CD4-positive, CD25-positive, alpha-beta regulatory T cell (primary cell): ENCODE measurements around the gene OR13C8. TPM values are rescaled to one million over a fixed set of nuclear protein-coding genes. Genes with fewer than 3 reads are reported as not detected.
"Not testable (repeated sequence)": the region's sequence is repeated elsewhere in the genome, so short reads cannot be mapped to it uniquely, and the experiment has no call there.

Source experiments
- ATAC-seq, 2 donors: fragments of 150-1000 bp; cut with Tn5 transposase; one replicate each; pipeline ENCODE4 v1.10.0; 2021; ENCODE audit warnings: low read depth in 2 of 2, moderate number of reproducible peaks in 2 of 2, moderate library complexity in 1 of 2
- DNase-seq, 3 donors: peaks; one replicate each; pipeline versions ENCODE4 v3.0.0 to v3.0.0-alpha.2; 2012 to 2022; ENCODE audit warnings: mixed read lengths in 1 of 3
- H3K27ac ChIP-seq: one replicate; pipeline ENCODE4 v1.7.0; 2013; ENCODE audit warnings: mild to moderate bottlenecking, low read length; ENCODE audit not compliant: insufficient read depth, poor library complexity, severe bottlenecking
- H3K27me3 ChIP-seq: one replicate; pipeline ENCODE4 v1.7.0; 2013; ENCODE audit warnings: low read length; ENCODE audit not compliant: control insufficient read depth, insufficient read depth
- H3K36me3 ChIP-seq: one replicate; pipeline ENCODE4 v1.7.0; 2013; ENCODE audit warnings: mild to moderate bottlenecking, low read length, moderate library complexity; ENCODE audit not compliant: control insufficient read depth, insufficient read depth
- H3K4me1 ChIP-seq: 2 replicates; pipeline ENCODE4 v1.7.0; 2013; ENCODE audit warnings: mild to moderate bottlenecking, low read length; ENCODE audit not compliant: insufficient read depth, control insufficient read depth, poor library complexity, severe bottlenecking
- H3K4me3 ChIP-seq: one replicate; pipeline ENCODE4 v1.7.0; 2013; ENCODE audit warnings: low read depth, mild to moderate bottlenecking, low read length, moderate library complexity
- H3K9me3 ChIP-seq, 2 experiments: 1 replicate in 1 of 2; 2 replicates in 1 of 2; pipeline ENCODE4 v1.7.0; 2013; ENCODE audit warnings: low read length in 2 of 2, mild to moderate bottlenecking in 1 of 2, moderate library complexity in 1 of 2; ENCODE audit not compliant: control insufficient read depth in 2 of 2
- H3K27ac Mint-ChIP-seq, 3 donors: one replicate each; pipeline ENCODE4 v1.8.0; 2020 to 2022; ENCODE audit warnings: mild to moderate bottlenecking in 3 of 3, mixed read lengths in 3 of 3, moderate library complexity in 2 of 3
- H3K27me3 Mint-ChIP-seq: one replicate; pipeline ENCODE4 v1.8.0; 2022; ENCODE audit warnings: mild to moderate bottlenecking, mixed read lengths
- H3K36me3 Mint-ChIP-seq: one replicate; pipeline ENCODE4 v1.8.0; 2020; ENCODE audit warnings: mixed read lengths
- H3K4me1 Mint-ChIP-seq, 4 donors: one replicate each; pipeline ENCODE4 v1.8.0; 2020 to 2022; ENCODE audit warnings: mixed read lengths in 4 of 4, mild to moderate bottlenecking in 1 of 4
- H3K4me3 Mint-ChIP-seq, 4 donors: one replicate each; pipeline ENCODE4 v1.8.0; 2020 to 2022; ENCODE audit warnings: mild to moderate bottlenecking in 4 of 4, mixed read lengths in 4 of 4, moderate library complexity in 3 of 4
- H3K9me3 Mint-ChIP-seq, 7 donors: one replicate each; pipeline ENCODE4 v1.8.0; 2020 to 2022; ENCODE audit warnings: mixed read lengths in 7 of 7, mild to moderate bottlenecking in 3 of 7, moderate library complexity in 2 of 7
- polyA plus RNA-seq, 4 donors: library from polyadenylated mRNA; unstranded; fragments of 300-500 nt; fragmentation: Illumina TruSeq; gene quantifications; one replicate each; pipeline ENCODE4 v1.2.3, GENCODE V29; 2021
- total RNA-seq: library from RNA; stranded (reverse); gene quantifications from one replicate; pipeline ENCODE4 v1.2.3, GENCODE V29; 2022

Gene OR13C8
- total and polyA plus RNA-seq, 5 donors from 2014 or later = not detected

DNA sequence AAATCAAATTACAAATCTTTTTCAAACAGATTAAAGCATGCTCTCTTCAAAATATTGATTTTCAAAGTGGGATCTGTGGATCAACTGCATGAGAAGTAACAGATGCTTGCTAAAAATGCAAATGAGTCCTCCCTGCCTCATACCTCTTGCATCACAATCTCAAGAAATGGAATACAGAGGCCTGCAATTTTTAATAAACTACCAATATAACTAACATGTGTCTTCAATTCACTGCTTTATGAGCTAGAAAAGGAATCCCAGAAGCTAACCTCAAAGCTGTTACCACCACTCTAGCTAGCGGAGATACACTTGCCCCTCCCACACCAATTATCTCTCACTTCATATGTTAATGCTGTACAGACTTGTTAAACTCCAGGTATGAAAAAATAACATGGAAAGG is 20.7 kb downstream of the OR13C8 start:
- no peak for DNase-seq
- Histone ChIP-seq H3K4me1 (no peaks in the 10 kb centered on the region), H3K36me3 (no peaks in the 10 kb centered on the region), H3K9me3 (no peaks in the 10 kb centered on the region), H3K4me3 (no peak overlapping the region), H3K27ac (no peak overlapping the region), H3K27me3 (no peaks in the 10 kb centered on the region)
- Mint-ChIP-seq H3K4me1 (no peaks in the 10 kb centered on the region), H3K36me3 (no peaks in the 10 kb centered on the region), H3K27ac (no peak overlapping the region), H3K27me3 (no peaks in the 10 kb centered on the region), H3K4me3 (no peak overlapping the region), H3K9me3 (peaks cover 0 to 7% (median 0%) of the 10 kb centered on the region in 7 donors)
- no peak for ATAC-seq

DNA sequence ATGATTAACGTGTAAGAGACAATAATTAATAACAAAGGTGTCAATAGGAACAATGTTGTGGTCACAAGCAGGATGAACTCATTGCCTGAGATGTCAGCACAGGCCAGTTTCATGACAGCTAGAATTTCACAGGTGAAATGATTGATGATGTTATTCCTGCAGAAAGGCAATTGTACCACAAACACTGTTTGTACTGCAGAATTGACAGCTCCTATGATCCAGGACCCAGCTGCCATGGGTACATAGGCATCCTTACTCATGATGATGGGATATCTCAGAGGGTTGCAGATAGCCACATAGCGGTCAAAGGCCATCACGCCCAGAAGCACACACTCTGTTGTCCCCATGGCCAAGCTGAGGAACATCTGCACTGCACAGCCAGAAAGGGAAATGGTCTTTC is 29.8 kb downstream of the OR13C8 start:
- not testable (repeated sequence) for H3K27me3 Mint-ChIP-seq, H3K4me1 ChIP-seq, ATAC-seq, H3K27ac Mint-ChIP-seq, H3K4me1 Mint-ChIP-seq, H3K4me3 ChIP-seq, H3K4me3 Mint-ChIP-seq, H3K9me3 Mint-ChIP-seq, H3K36me3 ChIP-seq, H3K27me3 ChIP-seq, H3K9me3 ChIP-seq, DNase-seq, H3K36me3 Mint-ChIP-seq, H3K27ac ChIP-seq

DNA sequence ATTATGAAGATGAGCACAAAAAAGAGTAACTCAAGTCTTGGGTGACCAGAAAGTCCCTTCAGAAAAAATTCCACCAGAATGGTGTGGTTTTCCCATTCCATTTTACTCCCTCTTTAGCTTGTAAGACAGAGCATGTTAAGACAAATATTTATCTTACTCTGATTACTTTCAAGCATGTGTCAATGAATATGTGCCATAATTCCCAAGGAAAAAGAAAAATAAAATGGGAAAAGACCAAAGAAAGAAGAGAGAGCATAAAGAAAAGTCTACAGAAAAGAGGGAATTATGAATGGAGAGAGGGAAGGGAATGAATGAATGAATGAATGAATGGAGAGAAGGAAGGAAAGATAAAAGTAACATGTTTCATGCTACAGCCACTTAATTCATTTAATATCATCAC is 30.3 kb downstream of the OR13C8 start, which contains the start of gene OR13C5:
Gene OR13C5 (minus strand): TSS at position 101 of the 400 bp plus-strand sequence. CDS start 0 bp downstream, at position 101.
- H3K36me3 Mint-ChIP-seq, H3K9me3 ChIP-seq, H3K27ac ChIP-seq, H3K4me3 ChIP-seq, H3K4me1 Mint-ChIP-seq, H3K27me3 ChIP-seq, H3K9me3 Mint-ChIP-seq, ATAC-seq, H3K4me3 Mint-ChIP-seq, H3K4me1 ChIP-seq, H3K36me3 ChIP-seq, DNase-seq, H3K27ac Mint-ChIP-seq, H3K27me3 Mint-ChIP-seq: not testable (repeated sequence)

DNA sequence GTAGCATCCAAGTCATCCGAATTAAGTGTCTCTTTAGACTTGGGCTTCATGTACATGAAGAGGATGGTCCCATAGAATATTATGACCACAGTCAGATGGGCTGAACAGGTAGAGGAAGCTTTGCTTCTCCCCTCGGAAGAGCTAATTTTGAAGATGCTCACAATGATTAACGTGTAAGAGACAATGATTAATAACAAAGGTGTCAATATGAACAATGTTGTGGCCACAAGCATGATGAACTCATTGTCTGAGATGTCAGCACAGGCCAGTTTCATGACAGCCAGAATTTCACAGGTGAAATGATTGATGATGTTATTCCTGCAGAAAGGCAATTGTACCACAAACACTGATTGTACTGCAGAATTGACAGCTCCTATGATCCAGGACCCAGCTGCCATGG is 35.8 kb downstream of the OR13C8 start:
- Mint-ChIP-seq H3K36me3 (no peaks in the 10 kb centered on the region), H3K27me3 (peaks cover 4% of the 10 kb centered on the region), H3K4me1 (no peaks in the 10 kb centered on the region), H3K27ac (no peak overlapping the region), H3K4me3 (no peak overlapping the region), H3K9me3 (peaks cover 0 to 2% (median 0%) of the 10 kb centered on the region in 7 donors)
- no peaks in the 10 kb centered on the region for H3K36me3 ChIP-seq
- ATAC-seq = no peak
- no peak overlapping the region for H3K27ac ChIP-seq
- no peak for DNase-seq
- no peaks in the 10 kb centered on the region for H3K27me3 ChIP-seq
- no peak overlapping the region for H3K4me3 ChIP-seq
- no peaks in the 10 kb centered on the region for H3K4me1 ChIP-seq
- H3K9me3 ChIP-seq = no peaks in the 10 kb centered on the region

DNA sequence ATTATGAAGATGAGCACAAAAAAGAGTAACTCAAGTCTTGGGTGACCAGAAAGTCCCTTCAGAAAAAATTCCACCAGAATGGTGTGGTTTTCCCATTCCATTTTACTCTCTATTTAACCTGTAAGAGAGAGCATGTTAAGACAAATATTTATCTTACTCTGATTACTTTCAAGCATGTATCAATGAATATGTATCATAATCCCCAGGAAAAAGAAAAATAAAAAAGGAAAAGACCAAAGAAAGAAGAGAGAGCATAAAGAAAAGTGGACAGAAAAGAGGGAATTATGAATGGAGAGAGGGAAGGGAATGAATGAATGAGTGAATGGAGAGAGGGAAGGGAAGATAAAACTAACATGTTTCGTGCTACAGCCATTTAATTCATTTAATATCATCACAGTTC is 36.6 kb downstream of the OR13C8 start, which contains the start of gene OR13C2:
Gene OR13C2 (minus strand): TSS at position 101 of the 400 bp plus-strand sequence. CDS start 0 bp downstream, at position 101.
- H3K4me1 Mint-ChIP-seq, H3K4me1 ChIP-seq, H3K36me3 Mint-ChIP-seq, H3K9me3 Mint-ChIP-seq, H3K27me3 ChIP-seq, H3K36me3 ChIP-seq, H3K27ac Mint-ChIP-seq, DNase-seq, H3K4me3 ChIP-seq, H3K4me3 Mint-ChIP-seq, ATAC-seq, H3K27me3 Mint-ChIP-seq, H3K9me3 ChIP-seq, H3K27ac ChIP-seq: not testable (repeated sequence)

DNA sequence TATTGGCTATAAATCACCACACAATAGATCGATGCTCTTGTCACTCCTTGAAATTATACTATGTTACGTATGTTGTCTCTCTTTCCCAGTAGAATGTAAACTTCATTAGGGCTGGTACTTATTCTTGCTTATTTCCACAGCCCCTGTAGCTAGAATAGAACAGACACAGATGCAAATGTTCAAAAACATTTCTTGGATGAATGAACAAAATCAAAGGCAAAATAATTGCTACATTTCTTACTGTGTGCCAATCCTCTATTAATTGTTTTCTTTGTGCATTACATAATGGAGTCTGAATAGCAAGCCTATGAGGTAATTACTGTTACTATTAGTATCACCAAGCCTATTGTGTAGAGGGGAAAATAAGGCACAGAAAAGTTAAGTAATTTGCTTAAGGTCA is 37.2 kb downstream of the OR13C8 start:
- Mint-ChIP-seq H3K4me3 (no peak overlapping the region), H3K4me1 (no peaks in the 10 kb centered on the region), H3K9me3 (peaks cover 0 to 2% (median 0%) of the 10 kb centered on the region in 7 donors), H3K36me3 (no peaks in the 10 kb centered on the region), H3K27me3 (peaks cover 4% of the 10 kb centered on the region), H3K27ac (no peak overlapping the region)
- H3K27me3 ChIP-seq = no peaks in the 10 kb centered on the region
- DNase-seq = no peak
- H3K36me3 ChIP-seq = no peaks in the 10 kb centered on the region
- no peaks in the 10 kb centered on the region for H3K4me1 ChIP-seq
- no peak overlapping the region for H3K4me3 ChIP-seq
- no peaks in the 10 kb centered on the region for H3K9me3 ChIP-seq
- no peak overlapping the region for H3K27ac ChIP-seq
- ATAC-seq = no peak

DNA sequence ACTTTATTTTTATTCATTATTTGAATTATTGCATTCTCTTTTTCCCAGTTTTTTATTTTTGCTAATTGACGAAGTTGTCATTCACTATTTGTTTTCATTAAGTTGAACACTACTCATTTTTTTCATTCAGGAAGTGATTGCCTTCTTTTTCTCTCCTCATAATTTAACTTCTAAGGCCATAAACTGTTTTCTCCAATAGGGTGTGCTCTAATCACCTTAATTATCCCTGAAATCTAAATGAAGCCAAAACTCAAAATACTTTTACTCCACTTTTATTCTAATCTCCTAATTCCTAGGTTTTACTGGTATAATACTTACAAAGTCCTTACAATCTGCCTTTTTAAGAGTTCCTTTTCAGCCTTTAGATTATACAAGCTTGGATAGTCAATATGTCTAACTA is 39.4 kb downstream of the OR13C8 start:
- no peak overlapping the region for H3K27ac Mint-ChIP-seq
- H3K4me3 Mint-ChIP-seq = no peak overlapping the region
- no peaks in the 10 kb centered on the region for H3K9me3 ChIP-seq
- H3K36me3 ChIP-seq = no peaks in the 10 kb centered on the region
- no peak overlapping the region for H3K4me3 ChIP-seq
- no peaks in the 10 kb centered on the region for H3K36me3 Mint-ChIP-seq
- H3K4me1 Mint-ChIP-seq = no peaks in the 10 kb centered on the region
- no peak for ATAC-seq
- DNase-seq = no peak
- no peaks in the 10 kb centered on the region for H3K27me3 ChIP-seq
- no peaks in the 10 kb centered on the region for H3K4me1 ChIP-seq
- no peak overlapping the region for H3K27ac ChIP-seq
- no peaks in the 10 kb centered on the region for H3K27me3 Mint-ChIP-seq
- peaks cover 0 to 2% (median 0%) of the 10 kb centered on the region in 7 donors for H3K9me3 Mint-ChIP-seq

DNA sequence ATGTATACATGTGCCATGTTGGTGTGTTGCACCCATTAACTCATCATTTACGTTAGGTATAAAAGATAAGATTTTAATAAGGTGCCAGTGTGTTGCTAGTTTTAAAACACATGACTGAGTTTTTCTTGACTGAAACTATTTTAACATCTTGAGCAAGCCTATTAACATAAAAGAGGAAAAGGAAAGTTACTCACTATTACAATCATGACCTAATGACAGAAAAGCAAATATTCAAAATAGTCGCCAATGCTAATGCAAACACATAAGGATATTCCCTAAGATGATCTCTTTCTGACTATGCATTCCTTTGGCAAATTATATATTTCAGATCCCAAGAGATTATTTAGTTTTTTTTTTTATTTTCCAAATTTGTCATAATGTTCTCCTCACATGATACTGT is 42.2 kb downstream of the OR13C8 start:
- H3K4me3 ChIP-seq = no peak overlapping the region
- Mint-ChIP-seq H3K9me3 (peaks cover 0 to 6% (median 1%) of the 10 kb centered on the region in 7 donors), H3K27me3 (no peaks in the 10 kb centered on the region), H3K4me3 (no peak overlapping the region), H3K4me1 (no peaks in the 10 kb centered on the region), H3K36me3 (no peaks in the 10 kb centered on the region), H3K27ac (no peak overlapping the region)
- H3K27me3 ChIP-seq = no peaks in the 10 kb centered on the region
- H3K36me3 ChIP-seq = no peaks in the 10 kb centered on the region
- H3K9me3 ChIP-seq = no peaks in the 10 kb centered on the region
- DNase-seq (no peak), ATAC-seq (no peak)
- H3K27ac ChIP-seq = no peak overlapping the region
- no peaks in the 10 kb centered on the region for H3K4me1 ChIP-seq
